Stimulated activated CD4-positive, alpha-beta T cell treated with anti-CD3 and anti-CD28 coated beads, Interleukin-15, amount 100 ng/mL, for 48 hours (primary cell): Measurements from ENCODE around the gene CAPNS2.
"Not testable (repeated sequence)": the region's sequence is repeated elsewhere in the genome, so short reads cannot be mapped to it uniquely, and the experiment has no call there.

Experiments used
- DNase-seq, 2 donors: peaks; one replicate each; pipeline ENCODE4 v3.0.0-alpha.2; 2020; ENCODE audit warnings: low read depth in 2 of 2

Gene CAPNS2

DNA sequence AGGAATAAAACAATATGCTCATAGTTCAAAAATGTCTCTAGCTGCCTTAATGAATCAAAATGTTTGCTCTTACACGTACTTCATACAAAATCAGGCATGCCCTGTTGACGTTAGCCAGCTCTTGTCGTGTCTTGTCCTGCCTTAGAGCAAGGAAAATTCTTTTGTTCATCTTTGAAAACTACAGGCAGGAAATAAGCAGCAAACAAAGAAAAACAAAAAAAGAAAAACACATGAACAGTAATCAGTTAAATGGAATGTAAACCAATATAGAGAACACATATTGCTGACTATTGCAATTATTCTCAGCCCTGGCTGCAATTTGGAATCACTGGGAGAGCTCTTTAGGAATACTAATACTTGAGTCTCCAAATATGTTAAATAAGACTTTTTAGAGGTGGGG, 1.7 kb downstream of the CAPNS2 start:
- DNase-seq: no peak

DNA sequence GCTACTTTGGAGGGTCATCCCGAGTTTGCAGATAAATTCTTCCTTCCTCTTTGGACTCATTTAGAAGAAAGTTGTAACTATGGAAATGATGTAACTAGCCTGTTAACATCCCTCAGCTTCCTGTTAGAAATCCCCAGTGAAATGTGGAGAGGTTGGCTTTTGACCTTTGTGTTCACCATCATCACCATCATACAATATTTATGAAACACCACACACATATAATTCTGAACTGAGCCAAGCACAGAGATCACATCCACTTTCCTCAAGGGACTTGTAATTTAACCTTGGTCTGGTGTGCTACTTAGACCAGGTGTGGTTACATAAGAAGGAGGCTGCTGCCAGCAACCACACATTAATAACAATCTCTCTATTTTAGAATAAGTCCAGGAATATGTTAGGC, 2.5 kb downstream of the CAPNS2 start:
- DNase-seq: no peak

DNA sequence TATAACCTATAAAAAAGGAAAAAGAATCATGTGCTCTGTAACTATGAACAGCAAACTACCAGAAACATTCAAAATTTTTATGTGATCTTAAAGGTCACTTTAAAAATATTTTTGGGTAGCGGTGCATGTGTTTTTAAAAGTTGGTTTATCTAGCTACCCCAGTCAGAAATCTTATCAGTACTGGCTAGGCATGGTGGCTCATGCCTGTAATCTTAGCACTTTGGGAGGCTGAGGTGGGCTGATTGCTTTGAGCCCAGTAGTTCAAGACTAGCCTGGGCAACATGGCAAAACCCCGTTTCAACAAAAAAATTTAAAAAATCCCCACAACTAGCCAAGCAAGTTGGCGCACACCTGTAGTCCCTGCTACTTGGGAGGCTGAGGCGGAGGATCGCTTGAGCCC, 3.7 kb downstream of the CAPNS2 start:
- no peak for DNase-seq

DNA sequence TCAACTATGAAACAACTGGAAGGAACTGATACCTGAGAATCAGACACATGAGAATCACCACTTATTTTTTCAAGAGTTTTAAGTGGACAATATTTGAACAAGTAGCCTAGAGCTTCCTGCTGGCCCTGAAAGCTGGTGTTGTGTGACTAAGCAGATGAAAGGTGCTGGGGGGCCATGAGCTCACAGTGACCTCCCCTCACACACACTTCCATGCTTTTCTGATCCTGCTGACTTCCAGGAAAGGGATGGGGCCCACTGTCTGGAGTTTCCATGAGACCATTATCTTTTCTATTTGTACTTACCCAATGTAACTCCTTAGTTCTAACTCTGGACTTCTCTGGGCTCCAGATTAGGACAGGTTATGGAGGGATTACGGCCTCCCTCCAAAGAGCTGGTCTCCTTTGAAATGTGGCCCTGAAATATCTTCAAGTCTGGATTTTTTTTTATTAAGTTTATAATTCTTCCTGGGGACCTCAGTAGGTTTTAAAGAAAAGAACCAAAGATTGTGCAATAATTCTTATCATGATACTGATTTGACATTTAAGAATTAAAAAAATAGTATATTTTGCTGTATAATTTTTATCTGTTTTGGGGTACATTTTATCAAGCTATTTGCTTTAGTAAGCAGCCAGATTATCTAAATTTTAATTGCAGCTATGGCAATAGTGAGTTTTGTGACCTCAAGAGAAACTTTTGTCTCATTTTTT, 4.9 kb downstream of the CAPNS2 start:
- no peak for DNase-seq

DNA sequence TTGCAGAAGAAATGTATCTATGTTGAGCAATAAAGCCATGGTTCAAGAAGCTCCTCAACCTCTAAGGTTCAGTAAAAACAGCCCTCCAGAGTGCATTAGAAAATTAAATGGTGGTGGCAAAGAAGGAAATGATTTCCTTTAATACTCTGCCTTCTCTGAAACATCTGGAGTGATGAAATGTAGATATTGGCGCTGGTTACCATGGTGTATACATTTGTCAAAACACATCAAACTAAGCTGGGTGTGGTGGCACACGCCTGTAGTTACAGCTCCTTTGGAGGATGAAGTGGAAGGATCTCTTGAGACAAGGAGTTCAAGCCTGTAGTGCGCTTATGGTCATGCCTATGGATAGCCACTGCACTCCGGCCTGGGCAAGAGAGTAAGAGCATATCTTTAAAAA, 6.0 kb downstream of the CAPNS2 start:
- no peak for DNase-seq

DNA sequence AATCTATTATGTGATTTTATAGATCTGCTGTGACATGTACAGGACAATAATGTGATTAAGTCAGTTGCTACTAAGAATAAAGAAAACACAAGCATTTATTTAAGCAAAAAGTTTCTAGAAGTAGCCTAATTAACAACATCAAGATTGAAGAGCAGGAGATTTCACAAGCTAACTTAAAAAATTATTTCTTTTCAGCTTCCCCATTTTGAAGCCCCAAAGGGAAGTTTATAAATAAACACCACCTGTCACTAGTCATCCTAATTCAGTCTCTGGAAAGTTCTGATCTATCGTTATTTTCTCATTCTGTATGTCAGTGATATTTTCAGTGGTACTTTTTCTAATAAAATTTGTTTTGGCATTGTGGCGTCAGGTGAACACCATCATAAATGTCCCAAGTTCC, 8.3 kb downstream of the CAPNS2 start:
- no peak for DNase-seq

DNA sequence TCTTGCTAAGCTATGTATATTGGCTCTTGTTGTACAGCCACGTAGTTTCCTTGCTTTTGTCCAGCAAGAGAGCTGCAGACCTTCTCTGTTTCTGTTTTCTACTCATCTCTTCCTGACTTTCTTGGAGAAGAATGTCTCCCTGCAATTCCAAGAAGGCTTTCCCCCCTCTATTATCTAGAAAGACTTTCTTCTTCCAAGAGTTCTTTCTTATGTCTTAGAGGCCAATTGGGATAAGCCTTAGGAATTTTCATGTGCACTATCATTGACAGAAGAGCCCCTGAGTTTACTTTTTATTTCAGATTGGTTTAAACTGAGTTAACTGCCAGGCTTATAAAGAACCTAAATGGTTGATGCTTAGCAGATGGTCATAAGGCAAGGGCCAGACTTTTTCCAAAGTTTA, 9.0 kb downstream of the CAPNS2 start:
- DNase-seq: no peak

DNA sequence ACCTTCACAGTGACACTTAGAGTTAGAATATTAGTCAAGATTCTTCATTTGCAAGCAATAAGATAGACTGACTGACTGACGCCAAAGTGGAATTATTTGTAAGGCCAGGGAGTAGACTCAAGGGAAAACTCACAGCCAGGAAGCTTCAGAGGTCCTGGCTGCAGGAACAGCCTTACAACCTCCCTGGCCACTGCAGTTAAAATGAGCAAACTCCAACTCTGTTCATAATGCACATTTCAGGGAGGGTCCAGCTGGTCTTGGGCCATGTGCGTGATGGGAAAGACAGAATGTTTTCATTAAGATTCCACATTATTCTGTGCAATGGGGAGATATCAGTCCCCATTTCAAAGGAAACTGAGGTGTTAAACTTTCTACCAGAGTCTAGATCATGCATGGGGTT, 9.9 kb downstream of the CAPNS2 start:
- DNase-seq: no peak

DNA sequence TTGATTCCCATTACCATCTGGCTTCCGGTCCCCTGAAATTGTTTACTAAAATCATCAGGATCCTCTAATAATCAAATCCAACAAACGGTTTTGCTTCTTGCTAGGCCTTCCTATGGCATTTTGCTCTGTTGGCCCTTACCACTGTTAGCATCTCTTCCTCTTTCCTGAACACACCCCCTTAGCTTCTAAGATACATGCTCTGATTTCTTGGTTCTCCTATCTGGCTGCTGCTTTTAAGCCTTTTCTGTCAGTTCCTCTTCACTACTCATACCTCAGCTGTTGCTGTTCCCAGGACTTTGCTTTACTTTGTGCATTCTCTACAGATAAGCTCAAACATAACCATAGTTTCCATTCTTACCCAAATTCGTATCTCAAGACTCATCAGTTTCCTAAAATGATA, 11.4 kb downstream of the CAPNS2 start:
- no peak for DNase-seq

DNA sequence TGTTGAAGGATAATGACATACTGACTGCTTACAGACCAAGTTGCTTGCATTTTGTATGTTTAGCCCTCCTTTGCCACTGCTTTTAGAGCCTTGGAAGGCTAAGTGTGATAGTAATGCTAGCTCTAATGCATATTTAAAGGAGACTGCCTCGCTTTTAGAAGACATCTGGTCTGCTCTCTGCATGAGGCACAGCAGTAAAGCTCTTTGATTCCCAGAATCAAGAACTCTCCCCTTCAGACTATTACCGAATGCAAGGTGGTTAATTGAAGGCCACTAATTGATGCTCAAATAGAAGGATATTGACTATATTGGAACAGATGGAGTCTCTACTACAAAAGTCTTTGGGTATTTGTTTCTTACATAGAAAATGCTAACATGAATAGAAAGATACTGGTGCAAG, 19.1 kb downstream of the CAPNS2 start:
- no peak for DNase-seq

DNA sequence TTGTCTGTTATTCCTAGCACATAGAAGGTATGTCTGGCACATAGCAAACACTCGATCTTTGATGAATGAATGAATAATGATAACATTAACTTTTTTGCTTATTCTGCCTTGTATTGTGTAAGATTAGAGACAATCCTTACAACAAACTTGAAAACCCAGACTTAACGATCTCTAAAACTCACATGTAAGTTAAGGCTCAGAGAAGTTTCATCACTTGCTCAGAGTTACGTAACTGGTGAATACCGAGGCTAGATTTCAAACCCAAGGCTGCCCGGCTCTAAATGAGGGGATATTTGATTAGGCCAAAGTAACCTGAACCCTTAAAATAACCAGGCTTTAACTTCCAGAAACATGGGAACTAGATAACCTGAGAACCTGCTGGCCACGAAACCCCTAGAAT, 22.3 kb downstream of the CAPNS2 start:
- no peak for DNase-seq

DNA sequence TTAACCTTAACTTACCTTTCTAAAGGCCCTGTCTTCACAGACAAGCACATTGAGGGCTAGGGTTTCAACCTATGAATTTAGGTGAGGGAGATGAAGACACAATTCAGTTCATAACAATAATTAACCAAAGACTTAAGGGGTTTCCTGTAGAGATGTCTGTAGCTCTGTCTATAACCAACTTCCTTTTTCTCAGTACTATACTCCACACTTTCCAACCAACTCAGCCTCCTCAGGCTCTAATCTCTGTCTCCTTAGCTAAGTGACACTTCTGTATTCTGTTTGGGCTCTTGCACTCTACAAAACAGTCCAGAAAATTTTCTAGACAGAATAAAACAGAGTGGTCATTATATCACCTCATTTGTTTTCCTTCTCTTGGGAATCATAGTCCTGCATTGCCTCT, 25.8 kb downstream of the CAPNS2 start:
- DNase-seq: no peak

DNA sequence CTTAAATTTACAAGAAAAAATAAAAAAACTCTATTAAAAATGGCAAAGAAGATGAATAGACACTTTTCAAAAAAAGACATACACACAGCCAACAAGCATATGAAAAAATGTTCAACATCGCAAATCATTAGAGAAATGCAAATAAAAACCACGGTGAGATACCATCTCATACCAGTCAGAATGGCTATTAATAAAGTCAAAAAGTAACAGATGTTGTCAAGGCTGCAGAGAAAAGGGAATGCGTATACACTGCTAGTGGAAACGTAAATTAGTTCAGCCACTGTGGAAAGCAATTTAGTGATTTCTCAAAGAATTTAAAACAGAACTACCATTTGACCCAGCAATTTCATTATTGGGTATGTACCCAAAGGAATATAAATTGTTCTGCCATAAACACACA, 31.4 kb downstream of the CAPNS2 start:
- DNase-seq: no peak

DNA sequence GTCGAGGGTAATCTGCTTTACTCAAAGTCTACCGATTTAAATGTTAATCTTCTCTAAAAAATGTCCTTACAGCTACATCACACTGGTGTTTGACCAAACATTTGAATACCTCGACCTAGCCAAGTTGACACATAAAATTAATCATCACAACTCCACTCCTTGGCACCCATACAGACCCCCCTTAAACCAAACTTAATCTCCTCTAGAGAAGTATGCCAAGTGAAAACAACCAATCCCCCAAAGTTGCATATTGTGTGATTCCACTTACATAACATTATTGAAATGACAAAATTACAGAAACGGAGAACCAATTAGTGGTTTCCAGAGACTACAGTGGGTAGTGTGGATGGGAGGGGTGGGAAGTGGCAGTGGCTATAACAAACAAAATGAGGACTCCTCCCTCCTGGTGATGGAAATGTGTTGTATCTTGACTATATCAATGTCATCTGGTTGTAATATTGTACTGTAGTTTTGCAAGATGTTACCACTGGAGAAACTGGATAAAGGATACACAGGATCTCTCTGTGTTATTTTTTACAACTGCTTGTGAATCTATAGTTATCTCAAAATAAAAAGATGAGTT, 39.4 kb downstream of the CAPNS2 start:
- DNase-seq: no peak

DNA sequence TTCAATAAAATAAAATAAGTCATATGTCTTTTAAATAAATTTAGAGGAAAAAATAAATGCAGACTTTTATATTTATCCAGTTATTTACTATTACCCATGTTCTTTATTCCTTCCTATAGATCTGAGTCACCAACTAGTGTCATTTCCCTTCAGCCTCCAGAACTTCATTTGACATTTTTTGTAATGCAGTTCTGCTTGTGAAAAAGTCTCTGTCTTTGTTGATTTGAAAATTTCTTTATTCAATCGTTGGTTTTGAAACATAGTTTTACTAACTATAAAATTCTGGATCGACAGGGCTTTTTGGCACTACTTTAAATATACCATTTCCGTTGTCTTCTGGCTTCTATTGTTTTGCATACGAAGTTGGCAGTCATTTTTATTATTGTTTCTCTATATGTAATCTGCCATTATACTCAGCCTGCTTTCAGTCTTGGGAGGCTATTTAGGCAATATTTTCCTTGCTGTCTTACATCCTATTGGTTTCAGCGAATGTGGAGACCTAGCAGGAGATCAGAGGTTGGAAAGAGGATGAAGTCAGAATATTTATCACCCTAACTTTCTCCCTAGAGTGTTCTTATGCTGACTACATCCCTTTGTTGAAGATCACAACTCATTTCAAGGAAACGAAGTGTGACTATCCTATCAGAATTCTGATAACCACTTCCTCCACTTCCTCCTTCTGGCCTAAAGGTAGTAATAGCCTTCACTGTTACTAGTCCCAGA, 47.3 kb downstream of the CAPNS2 start:
- no peak for DNase-seq

DNA sequence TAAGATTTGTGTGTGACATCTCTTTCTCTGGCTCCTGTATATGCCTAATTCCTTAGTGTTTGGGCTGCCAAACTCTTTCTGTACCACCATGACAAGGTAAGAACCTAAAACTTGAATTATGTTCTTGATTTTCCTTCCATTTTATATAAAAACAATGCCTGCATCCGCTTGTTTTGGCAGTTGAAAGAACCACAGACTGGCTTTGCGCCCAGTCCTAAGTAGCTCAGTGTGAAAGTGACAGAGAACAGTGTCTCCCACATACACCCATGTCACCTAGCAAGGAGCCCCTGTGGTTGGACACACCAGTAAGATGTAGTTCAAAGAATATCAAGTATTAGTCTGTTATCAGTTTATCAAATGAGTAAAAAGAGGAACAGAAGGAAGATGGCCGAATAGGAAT, 48.6 kb downstream of the CAPNS2 start:
- DNase-seq: no peak

DNA sequence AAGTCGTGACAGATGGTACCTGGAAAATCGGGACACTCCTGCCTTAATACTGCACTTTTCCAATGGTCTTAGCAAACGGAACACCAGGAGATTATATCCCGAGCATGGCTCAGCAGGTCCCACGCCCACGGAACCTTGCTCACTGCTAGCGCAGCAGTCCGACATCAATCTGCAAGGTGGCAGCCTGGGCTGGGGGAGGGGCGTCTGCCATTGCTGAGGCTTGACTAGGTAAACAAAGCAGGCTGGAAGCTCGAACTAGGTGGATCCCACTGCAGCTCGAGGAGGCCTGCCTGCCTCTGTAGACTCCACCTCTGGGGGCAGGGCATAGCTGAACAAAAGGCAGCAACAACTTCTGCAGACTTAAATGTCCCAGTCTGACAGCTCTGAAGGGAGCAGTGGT, 49.2 kb downstream of the CAPNS2 start:
- DNase-seq: not testable (repeated sequence)
